GM12878 (cell line): ENCODE measurements around the gene HSPBP1. TPM values are rescaled to one million over a fixed set of nuclear protein-coding genes. Genes with fewer than 3 reads are reported as not detected.

Source experiments
- ATAC-seq: fragments of 200-7000 bp; cut with Tn5 transposase; 3 replicates; pipeline ENCODE4 v1.9.1; 2020; ENCODE audit warnings: mild to moderate bottlenecking, moderate library complexity
- BruUV-seq: library from RNA; stranded (reverse); fragments of 400-500 nt; replicated peaks from 2 replicates; lab custom pipeline; 2021; lab: Mats Ljungman, UMichigan
- CTCF ChIA-PET: fragments of 300-600 bp; sonication (Branson Sonifier 250); formaldehyde crosslinking; extraction: SDS; loops from one replicate; lab custom pipeline; 2021; ENCODE audit warnings: inconsistent platforms; lab: Yijun Ruan, JAX
- POLR2A ChIA-PET: fragments of 350-600 bp; formaldehyde crosslinking; extraction: SDS; loops from one replicate; lab custom pipeline; 2021; ENCODE audit warnings: inconsistent platforms; lab: Charles Lee
- RAD21 ChIA-PET: fragments of 300-600 bp; sonication (Branson Sonifier 250); formaldehyde crosslinking; loops from one replicate; lab custom pipeline; 2023; ENCODE audit warnings: antibody characterized with exemption; ENCODE audit not compliant: unreplicated experiment; lab: Charles Lee
- SMC1A ChIA-PET: fragments of 300-600 bp; sonication (Branson Sonifier 250); formaldehyde crosslinking; loops from one replicate; lab custom pipeline; 2023; ENCODE audit not compliant: unreplicated experiment, uncharacterized antibody; lab: Charles Lee
- DNase-seq: peaks from one replicate; pipeline ENCODE4 v3.0.0-alpha.2; 2011; ENCODE audit warnings: low read depth, low spot score
- FAIRE-seq: peaks from 3 replicates; lab custom pipeline; 2011; peaks lifted over from hg19 to GRCh38; lab: Jason Lieb, UNC
- H2AFZ ChIP-seq: 2 replicates; pipeline ENCODE4 v1.6.0; 2011; ENCODE audit warnings: low read depth, low read length, control low read depth; ENCODE audit not compliant: control insufficient read depth
- H3K27ac ChIP-seq: 2 replicates; pipeline ENCODE4 v1.5.1; 2011; ENCODE audit warnings: control low read depth; ENCODE audit not compliant: control insufficient read depth, insufficient read depth
- H3K27me3 ChIP-seq, 2 experiments: replicated peaks in 1 of 2; 2 replicates each; pipeline versions ENCODE4 v1.6.0 to v1.6.1; 2011; ENCODE audit warnings: low read length in 1 of 2; ENCODE audit not compliant: control insufficient read depth in 2 of 2, insufficient read depth in 2 of 2
- H3K36me3 ChIP-seq, 2 experiments: 2 replicates each; pipeline ENCODE4 v1.5.1; 2011; ENCODE audit warnings: low read length in 1 of 2; ENCODE audit not compliant: control insufficient read depth in 2 of 2, insufficient read depth in 2 of 2
- H3K4me1 ChIP-seq: 2 replicates; pipeline ENCODE4 v1.6.1; 2011; ENCODE audit warnings: mild to moderate bottlenecking, low read length, moderate library complexity, mixed read lengths; ENCODE audit not compliant: control insufficient read depth, insufficient read depth
- H3K4me2 ChIP-seq: 2 replicates; pipeline ENCODE4 v1.6.0; 2011; ENCODE audit warnings: control low read depth; ENCODE audit not compliant: control insufficient read depth, insufficient read depth
- H3K4me3 ChIP-seq: fragments of 200-600 bp; sonication (generic); 2 replicates; pipeline ENCODE4 v1.5.1; 2016
- H3K79me2 ChIP-seq: 2 replicates; pipeline ENCODE4 v1.6.0; 2011; ENCODE audit warnings: low read length; ENCODE audit not compliant: control insufficient read depth, insufficient read depth
- H3K9ac ChIP-seq: 2 replicates; pipeline ENCODE4 v1.8.0; 2011; ENCODE audit warnings: low read length, control low read depth, mixed read lengths; ENCODE audit not compliant: control insufficient read depth, insufficient read depth
- H3K9me3 ChIP-seq: replicated peaks from 3 replicates; pipeline ENCODE4 v1.5.1; 2011; ENCODE audit warnings: mild to moderate bottlenecking, low read length; ENCODE audit not compliant: control insufficient read depth, insufficient read depth
- H4K20me1 ChIP-seq: 2 replicates; pipeline ENCODE4 v1.6.0; 2011; ENCODE audit not compliant: control insufficient read depth, insufficient read depth
- EP300 ChIP-seq, 2 experiments: fragments of 150-350 bp in 1 of 2; IDR thresholded peaks; 2 replicates each; pipeline ENCODE4 v1.6.1; 2011 to 2012; ENCODE audit warnings: low read depth in 2 of 2, low read length in 2 of 2, borderline replicate concordance in 1 of 2, improper control_type of control experiment in 1 of 2, inconsistent platforms in 1 of 2; ENCODE audit not compliant: control insufficient read depth in 1 of 2
- FOS ChIP-seq: IDR thresholded peaks from 3 replicates; pipeline ENCODE4 v1.6.1; 2011; ENCODE audit warnings: borderline replicate concordance; ENCODE audit not compliant: insufficient read length; ENCODE audit errors: extremely low read depth
- NKRF ChIP-seq: fragments of 450-650 bp; conservative IDR thresholded peaks from 2 replicates; pipeline ENCODE4 v1.6.1; 2017; ENCODE audit warnings: mild to moderate bottlenecking, moderate library complexity
- USF2 ChIP-seq: IDR thresholded peaks from 2 replicates; pipeline ENCODE4 v1.6.1; 2011; ENCODE audit warnings: low read depth, low read length, improper control_type of control experiment, borderline replicate concordance
- ZBTB40 ChIP-seq: fragments of 450-650 bp; IDR thresholded peaks from 2 replicates; pipeline ENCODE4 v1.6.1; 2016; ENCODE audit warnings: mild to moderate bottlenecking, moderate library complexity, borderline replicate concordance
- WGBS: methylation state at CpG from one replicate; pipeline ENCODE4 v1.1.6; 2016; ENCODE audit warnings: low lambda C conversion rate; ENCODE audit not compliant: insufficient replicate concordance, insufficient coverage; ENCODE audit errors: missing lambda C conversion rate; 5-methylcytosine and 5-hydroxymethylcytosine counted together
- in situ Hi-C: fragments of 300-500 bp; cut with MboI; formaldehyde crosslinking; loops from 9 replicates; pipeline ENCODE4 v1.14.3; 2018; ENCODE audit warnings: mixed read lengths
- intact Hi-C: fragments of 100-400 bp; cut with micrococcal nuclease; formaldehyde crosslinking; loops from one replicate; pipeline ENCODE4 v1.14.2; 2022; ENCODE audit not compliant: unreplicated experiment
- polyA plus RNA-seq, 11 experiments: library from polyadenylated mRNA; depleted of rRNA in 4 of 11; unstranded in 6 of 11; stranded (reverse) in 5 of 11; fragments of >200 nt; fragmentation: Nextera tagmentation in 4 of 11; fragmentation: Illumina TruSeq in 1 of 11; extraction: Ambion mirVana in 4 of 11; extraction: Trizol in 1 of 11; gene quantifications; 1 replicate in 1 of 11; 2 replicates in 10 of 11; pipeline versions ENCODE4 v1.2.1 to v1.2.3, GENCODE V29; 2011 to 2016; ENCODE audit warnings: inconsistent platforms in 2 of 11, missing spikeins in 2 of 11, low read depth in 1 of 11
- total RNA-seq, 4 experiments: library from RNA; depleted of rRNA in 3 of 4; stranded (reverse); fragments of >200 nt in 3 of 4; fragmentation: Illumina TruSeq in 1 of 4; extraction: Trizol in 1 of 4; gene quantifications; 2 replicates each; pipeline versions ENCODE4 v1.2.1 to v1.2.3, GENCODE V29; 2013 to 2021

Gene HSPBP1
- total and polyA plus RNA-seq, 10 of the 15 experiments (the other 5 are each of a cell fraction or from before 2014, with no cell fraction given), result 0.18 to 83.3 (median 23.0) TPM

GRCh38 chr19:55239004-55239403 lies 40.9 kb downstream of the HSPBP1 start:
- no peaks in the 10 kb centered on the region for H3K4me1 ChIP-seq
- no peak overlapping the region for H3K27ac ChIP-seq
- H3K79me2 ChIP-seq, result no peaks in the 10 kb centered on the region
- 100% methylated on average over 10 of the region's 12 CpGs for WGBS
- FAIRE-seq, result no peak
- H3K36me3 ChIP-seq, result peaks cover 40 to 57% of the 10 kb centered on the region in 2 experiments
- no TSS peak for BruUV-seq
- no peaks in the 10 kb centered on the region for H3K27me3 ChIP-seq
- no peak overlapping the region for H3K4me2 ChIP-seq
- no peak for ATAC-seq
- intact Hi-C loops (no loop called here), in situ Hi-C loops (no loop called here)
- H2AFZ ChIP-seq, result no peak overlapping the region
- ChIA-PET RAD21 (no interaction called here), CTCF (no interaction called here), SMC1A (no interaction called here), POLR2A (no interaction called here)
- no peaks in the 10 kb centered on the region for H4K20me1 ChIP-seq
- H3K9me3 ChIP-seq, result no peaks in the 10 kb centered on the region
- no peak overlapping the region for H3K9ac ChIP-seq
- TF ChIP-seq ZBTB40, result no peak
- no peak for TF ChIP-seq USF2
- TF ChIP-seq NKRF, result no peak
- TF ChIP-seq FOS, result no peak
- no peak for TF ChIP-seq EP300 (IDR thresholded peaks at IDR 0.05; ENCODE audit: borderline replicate concordance in 1 of 2, control insufficient read depth in 1 of 2, low read depth in 2 of 2, low read length in 2 of 2)
- H3K4me3 ChIP-seq, result no peak overlapping the region
- no peak for DNase-seq
